Fibroblast of upper back skin (primary cell): ENCODE measurements around the gene IRS1.
A peak's percentile ranks its signal among the peaks of the same experiment; 100 is the strongest.

Experiments
- DNase-seq: peaks from one replicate; pipeline ENCODE4 v3.0.0-alpha.2; 2013

IRS1 gene

DNA sequence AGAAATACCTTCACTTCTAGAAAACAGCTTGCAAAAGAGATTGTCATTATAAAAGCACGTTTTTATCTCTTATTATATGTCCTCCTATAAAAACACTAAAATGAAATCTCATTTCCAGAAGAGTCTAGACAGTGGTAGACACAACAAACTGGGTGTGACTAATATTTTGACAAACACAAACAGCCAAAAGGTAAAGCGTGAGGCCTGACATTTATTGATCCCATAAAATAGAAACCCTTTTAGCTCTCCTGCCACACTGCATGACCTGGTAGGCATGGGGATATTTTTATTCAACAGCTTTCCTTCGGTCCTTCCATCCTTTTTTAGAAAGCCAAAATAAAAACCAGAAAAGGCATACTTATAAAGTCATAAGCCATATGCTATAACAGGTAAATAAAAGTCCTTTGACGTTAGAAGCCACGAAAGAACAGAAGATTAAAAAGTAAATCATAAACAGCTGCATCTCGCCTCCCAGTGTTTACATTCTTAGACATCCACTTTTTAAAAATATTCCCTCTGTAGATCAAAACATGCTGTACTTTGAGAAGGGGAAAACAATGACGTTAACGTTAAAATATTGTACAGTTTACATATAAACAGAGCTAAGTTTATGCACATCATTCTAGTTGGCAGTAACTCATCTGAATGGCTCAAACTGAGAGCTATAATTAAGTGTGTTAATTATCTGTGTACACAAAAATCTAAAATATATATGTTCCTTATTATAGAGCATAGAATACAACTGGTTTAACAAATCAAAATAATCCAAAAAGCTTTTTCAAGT, 44.6 kb downstream of the IRS1 start:
- DNase-seq, result no peak

DNA sequence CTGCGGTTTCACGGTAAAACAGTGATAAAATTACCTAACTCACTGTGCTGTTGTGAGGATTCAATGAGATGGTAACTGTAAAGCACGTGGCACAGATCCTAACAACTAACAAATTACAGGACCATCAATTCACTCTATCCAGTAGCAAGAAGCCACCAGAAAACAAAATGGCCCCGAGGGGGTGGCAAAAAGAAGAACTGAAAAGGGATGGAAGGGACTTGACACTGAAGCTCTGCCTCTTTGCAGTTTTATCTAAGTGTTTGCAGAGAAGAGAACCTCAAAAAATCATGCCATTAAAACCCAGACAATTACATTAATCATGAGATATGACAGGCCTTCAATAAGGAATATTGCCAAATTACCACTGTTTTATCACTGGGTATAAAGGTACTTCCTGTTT, 46.7 kb downstream of the IRS1 start:
- DNase-seq, result no peak

DNA sequence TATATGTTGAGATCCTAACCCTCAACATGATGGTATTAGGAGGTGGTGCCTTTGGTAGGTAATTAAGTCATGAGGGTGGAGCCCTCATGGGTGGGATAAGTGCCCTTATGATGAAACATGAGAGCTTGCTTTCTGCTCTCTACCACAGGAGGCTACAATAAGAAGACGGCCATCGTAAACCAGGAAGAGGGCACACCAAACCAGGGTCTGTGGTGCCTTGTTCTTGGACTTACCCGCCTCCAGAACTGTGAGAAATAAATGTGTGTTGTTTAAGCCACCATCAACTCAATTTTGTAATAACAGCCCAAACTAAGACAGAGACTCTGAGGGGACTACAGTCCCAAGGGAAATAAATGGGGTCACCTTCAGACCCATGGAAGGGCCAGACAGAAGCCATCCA, 52.3 kb downstream of the IRS1 start:
- DNase-seq, result no peak

DNA sequence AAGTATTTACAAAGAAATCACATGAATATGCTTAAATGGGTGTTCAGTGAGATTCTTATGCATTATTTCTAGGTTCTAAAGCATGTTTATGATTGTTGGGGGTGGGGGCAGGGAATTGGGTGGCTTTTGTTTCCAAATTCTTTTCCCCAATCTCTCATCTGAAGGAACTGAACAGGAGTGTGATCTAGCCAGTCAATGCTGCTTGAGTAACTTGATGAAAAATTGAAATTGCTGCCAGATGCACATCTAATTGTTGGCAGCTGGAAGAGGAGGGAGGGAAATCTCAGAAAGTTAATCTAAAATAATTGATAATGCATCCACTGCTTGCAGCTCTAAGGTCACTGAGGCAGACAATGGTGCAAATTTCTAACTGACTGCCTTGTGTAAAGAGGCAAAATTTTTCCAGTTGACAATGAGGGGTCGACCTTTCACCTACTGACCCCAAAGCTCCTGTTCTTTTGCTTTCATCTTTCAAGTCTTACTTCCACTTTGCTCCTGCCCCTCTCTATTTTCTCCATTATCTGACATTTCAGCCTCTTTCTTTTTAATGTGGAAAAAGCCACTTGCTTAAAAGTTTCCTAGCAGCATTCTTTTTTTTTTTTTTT, 53.3 kb downstream of the IRS1 start:
- DNase-seq, result no peak

DNA sequence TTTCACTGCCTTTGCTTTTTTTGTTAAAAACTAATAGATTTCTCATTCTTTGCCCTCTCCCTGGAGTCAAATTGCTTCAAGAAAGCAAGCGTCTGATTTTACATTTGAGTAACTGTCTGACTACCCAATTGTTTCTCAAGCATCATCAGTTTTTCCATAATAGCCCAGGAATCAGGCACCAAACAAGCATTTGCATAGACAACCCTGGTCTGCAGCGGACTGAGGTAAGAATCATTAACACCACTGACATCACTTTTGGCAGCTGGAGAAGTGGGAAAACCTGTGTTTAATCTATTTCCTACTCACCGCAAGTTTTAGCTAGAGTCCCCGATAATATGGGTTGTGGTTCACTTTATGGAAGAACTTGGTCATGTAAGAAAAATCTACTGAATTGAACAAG, 55.7 kb downstream of the IRS1 start:
- DNase-seq, result peak; percentile 49

DNA sequence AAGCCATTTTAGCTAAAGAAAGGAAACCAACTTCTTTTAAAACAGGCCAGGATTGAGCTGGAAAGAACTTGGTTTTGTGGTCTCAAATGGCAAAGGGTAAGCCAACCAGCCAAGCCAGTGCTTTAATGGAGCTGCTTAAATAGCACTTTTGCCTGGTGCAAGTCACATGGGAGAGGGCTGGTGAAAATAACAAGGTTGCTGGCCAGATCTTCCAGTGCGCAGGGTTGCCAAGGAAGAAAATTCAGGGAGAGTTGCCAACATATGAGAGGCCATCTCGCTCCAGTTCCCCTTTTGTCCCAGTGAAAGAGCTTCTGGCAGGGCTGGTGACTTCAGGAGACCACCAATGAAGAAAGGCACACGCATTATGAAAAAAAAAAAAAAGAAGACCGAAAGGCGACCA, 57.3 kb downstream of the IRS1 start:
- no peak for DNase-seq

DNA sequence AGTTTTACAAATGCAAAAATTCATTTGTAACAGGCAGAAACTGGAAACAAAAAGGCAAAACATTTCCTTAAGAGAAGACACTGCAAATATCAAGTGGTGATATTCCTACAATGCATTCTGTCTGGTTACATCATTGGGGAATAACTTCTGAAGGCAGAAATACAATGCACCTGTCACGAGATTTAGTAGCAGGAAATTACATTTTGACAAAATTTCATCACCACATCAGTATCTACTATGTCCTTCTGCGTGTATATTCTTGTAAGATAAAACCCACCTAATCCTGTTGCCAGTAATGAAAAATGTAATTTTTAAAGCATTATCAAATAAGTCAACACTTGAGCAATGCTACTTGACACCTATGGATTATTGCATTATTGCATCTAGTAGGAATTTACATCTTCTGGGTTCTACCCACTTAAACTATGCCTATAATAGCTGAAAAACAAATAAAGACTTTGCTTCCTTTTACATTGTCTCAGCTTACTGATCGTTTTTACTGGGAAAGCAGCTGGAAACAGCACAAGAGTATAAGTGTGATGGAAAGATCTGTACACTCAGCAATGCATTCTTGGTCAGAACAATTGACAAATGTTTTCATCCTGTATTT, 59.5 kb downstream of the IRS1 start:
- DNase-seq, result no peak

DNA sequence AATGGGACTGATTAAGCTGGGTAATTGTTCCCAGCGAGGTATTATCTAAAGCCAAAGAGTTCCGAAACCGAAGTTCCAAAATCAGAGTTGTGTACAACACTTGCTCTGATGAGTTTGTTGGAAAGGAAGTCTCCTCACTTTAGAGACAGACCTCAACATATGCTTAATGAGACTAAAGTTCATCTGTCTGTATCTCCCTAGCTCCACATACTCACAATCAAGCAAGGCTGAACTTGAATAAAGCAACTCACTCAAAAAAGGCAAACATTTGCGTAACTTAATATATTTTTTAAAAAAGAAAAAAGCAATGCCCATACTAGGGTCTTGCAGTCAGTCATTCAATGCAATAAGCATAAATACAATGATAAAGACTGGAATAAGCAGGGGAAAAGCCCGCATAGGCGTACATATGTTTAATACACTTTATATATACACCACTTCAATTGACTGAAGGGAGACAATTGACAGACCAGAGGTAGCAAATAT, 60.0 kb downstream of the IRS1 start:
- no peak for DNase-seq

DNA sequence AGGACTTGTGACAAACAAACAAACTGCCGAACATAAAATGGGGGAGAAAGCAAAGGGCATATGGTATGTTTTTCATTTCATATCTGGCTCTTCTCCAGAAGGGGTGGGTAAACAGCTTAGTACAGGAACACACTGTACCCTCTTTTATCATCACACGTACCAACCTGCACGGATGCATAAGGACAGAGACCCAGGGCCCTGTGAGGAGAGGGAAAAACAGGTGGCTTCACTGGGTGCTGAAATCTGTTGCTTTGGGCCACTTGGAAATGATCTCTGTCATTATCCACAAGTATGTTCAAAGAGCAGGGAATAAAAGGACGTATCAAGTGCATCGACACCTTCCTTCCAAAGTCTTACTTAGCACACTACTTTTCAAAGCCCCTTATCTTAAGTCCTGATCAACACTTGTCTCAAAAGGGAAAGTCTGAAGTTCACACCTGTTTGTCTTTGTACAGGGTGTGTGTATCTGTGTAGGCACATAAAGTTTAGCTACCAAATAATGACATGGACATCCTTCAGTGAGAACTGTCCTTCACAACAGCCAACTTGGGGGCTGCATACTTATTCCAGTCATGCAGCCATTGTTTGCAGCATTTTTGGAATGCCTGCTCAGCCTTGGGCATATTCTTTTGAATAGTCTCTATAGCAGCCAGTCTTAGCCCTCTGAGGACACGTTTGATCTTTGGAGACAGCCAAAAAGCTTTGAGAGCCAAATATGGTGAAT, 60.6 kb downstream of the IRS1 start:
- DNase-seq, result no peak

DNA sequence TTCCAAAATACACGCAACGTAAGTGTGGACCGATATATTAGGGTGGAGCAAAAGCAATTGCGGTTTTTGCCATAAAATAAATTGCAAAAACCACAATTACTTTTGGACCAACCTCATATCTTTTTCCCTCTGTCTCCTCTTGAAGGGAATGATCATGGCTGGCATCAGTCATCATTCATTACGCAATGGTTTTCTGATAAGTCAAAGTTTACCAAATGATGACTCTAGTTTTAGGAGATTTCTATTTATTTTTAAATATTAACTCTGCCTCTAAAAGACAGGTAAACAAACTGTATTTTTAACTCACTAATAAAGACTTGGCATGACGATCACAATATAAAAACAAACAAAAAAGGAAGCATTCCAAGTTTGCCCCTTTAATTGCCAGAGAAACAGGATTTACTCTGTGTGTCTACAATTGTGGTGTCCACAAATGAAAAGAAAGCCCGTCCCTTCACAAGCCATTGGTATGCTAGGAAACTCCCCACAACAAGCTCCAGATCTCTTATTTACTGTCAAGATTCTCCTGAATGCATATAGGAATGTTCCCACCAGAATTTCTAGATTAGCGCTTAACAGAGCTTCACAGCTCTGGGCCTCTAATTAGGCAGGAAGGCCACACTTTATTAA, 61.3 kb downstream of the IRS1 start:
- no peak for DNase-seq

DNA sequence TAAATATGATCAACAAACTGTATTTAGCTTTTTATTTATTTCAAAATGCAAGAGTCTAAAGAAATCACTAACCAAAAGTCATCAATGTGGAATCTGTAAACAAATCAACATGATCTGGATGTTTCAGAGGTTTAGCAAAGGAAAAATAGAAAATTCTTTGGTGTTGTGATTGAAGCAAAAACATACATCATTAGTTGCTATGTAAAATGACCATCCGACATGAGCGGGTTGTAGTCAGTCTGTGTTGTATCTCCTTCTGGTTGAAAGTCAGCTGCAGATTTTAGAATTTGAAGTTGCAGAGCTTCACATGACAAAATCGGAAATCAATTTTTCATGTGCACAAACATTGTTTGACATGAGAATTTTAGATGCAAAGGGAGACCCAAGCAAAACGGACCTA, 63.2 kb downstream of the IRS1 start:
- no peak for DNase-seq

DNA sequence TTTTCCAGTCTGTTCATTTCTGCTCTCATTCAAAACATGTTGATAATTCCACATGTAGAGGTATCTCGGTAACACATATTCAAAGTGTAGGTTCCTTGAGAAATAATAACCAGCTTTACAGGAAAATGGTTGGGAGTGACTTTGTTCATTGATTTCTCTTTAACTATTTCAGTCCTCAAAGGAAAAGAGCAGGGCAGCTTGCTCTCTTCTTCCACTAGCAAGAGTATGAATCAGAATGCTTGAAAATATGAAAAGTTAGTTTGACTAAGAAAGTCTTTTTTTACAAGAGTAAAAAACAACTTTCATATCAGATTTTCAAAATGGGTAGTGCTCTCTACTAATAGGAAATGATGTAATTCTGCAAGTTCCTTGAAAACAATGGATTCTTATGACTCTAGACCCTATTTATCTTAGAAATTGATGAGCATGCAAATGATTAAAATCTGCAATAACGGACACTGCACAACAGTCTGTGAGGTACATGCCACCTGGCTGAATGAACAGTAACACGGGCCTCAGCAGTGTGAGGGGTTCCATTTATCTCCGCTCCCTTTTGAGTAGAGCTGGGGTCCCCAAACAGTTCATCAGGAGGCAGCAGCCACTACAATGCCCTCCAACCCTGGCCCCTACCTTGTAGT, 65.6 kb downstream of the IRS1 start:
- no peak for DNase-seq

DNA sequence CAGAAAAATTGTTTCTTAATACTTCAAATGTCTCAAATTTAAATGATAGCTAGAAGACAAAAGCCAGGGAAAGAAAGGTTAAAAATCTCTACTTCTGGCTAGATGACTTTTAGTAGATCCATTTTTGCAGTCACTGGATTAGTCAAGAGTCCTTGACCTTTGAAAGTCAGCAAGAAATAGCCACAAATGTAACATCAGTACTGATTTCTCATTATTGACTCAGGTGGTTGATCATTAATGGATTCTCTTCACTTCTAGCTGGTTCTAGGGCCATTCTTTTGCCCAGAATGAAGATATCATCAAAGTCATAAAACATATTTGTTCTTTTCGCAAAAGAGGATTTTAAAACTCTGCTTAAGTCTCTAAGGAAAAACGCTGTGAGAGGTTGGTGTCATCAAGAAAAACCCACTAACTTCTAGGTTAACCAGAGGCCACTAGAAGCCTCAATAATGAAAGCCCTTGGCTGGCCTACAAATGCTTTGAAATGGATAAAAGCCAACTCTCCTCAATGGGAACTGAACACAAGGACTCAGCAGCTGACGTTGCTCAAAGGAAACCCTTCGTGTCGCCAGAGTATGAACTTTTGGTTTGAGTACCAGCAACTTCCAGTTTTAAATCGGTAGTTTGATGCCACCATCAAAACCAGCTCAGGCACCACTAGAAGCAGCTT, 66.3 kb downstream of the IRS1 start:
- DNase-seq, result no peak

DNA sequence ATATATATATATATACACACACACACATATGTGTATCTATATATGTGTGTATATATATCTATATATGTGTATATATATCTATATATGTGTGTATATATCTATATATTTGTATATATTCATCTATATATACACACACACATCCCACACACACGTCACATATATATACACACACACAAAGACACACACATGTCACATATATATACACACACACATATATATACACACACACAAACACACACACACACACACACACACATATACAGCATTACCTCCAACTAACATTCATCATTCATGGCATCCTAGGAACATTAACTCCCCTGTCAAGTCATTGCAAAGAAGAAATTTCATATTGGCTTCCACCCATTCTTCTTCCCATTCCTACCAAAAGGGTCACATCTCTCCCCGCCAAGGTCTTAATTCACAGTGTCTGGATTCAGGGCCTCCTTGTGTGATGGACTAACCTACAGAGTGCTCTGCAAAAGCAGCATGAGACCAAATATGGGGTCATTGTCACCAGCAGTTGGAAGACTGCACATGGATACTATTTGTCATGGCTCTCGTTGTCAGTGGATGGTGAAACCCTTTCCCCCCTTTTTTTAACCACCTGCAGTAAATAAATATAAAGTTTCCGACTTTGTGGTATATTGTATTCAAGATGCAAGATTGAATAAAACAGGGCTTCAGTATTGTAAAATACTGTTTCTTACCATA, 67.0 kb downstream of the IRS1 start:
- no peak for DNase-seq

DNA sequence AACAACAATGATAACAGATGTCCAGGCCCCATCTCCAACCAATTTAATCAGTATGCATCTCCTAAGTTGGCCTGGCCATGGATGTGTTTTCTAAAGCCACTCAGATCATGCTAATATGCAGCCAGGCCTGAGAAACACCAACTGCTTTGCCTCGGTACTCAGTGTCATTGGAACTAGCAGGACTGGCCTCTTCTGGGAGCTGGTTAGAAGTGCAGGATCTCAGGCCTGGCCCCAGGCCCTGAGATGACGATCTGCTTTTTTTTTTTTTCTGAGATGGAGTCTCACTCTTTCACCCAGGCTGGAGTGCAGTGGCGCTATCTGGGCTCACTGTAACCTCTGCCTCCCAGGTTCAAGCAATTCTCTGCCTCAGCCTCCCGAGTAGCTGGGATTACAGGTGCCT, 69.1 kb downstream of the IRS1 start:
- no peak for DNase-seq

DNA sequence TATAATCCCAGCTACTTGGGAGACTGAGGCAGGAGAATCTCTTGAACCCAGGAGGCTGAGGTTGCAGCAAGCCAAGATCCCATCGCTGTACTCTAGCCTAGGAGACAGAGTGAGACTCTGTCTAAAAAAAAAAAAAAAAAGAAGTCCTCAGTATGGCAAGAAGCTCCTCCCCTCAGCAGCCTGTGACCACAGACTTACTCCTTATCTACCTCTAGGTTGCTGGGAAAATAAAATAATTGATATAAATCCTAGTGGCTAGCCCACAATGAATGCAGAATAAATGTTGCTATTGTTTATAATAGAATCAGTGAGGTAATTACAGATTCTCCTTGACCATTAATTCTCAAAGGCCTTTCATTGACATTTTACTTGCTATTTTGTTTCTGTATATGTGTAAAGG, 70.6 kb downstream of the IRS1 start:
- DNase-seq, result no peak

DNA sequence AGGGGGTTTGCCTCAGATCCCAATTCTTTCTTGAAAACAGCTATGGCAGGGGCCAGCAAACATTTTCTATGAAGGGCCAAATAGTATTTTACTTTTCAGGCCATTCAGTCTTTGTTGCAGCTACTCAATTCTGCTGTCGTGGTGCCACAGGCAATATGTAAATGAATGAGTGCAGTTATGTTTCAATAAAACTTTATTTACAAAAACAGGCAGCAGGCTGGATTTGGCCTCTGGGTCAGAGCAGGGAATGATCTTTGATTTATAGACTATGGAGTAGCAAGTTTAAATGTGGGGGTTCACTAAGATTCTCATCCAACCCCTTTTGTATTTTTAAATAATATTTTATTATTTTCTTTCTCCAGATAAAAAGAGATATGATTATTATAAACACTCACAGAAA, 72.4 kb downstream of the IRS1 start:
- DNase-seq, result no peak

DNA sequence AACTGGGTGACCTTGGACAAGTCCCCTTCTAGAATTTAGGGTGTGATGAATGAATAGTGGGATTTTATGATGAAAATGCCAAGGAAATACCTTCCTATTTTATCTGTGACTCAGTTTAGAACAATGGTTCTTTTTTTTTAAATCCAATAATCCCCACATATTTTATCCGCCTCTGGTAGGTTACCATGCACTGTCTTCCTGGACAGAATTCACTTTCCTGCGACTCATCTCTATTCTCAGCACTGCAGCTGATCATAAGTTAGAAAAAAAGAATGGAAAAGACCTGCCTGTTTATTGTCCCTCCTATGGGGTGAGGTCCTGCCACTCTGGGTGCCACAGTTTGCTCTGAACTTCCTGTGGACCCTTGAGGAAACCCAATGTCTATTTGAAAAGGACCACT, 73.1 kb downstream of the IRS1 start:
- peak; percentile 45 for DNase-seq

DNA sequence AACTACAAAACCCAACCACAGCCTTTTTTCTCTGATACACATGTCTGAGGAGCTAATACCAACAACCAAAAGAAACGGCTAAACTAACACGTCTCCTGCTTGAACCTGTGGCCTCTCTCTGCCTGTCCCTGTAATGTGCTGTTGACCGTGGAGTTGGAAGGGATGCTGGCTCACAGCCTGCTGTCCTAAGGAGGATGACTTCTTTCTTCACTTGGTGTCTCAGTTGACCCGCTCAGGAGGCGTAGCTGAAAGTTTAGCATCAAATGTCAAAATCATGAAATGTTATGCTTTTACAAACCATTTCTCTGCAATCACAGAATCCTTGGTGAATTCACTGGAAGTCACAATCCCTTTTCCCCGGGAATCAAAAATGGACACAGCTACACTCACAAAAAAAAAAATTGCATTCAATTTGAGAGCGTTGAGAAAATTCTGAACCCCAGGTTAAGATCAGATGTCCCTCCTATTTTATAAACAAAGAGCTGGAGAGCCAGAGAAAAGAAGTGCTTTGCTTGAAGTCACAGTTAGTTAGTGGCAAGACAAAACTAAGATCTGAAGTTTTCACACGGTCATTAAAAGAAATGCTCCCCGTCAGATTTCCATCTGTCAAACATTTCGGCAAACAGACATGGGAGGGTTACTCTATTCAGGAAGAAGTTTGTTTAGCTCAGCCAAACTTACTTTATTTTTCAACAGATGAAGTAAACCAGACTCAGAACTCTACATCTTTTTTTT, 74.3 kb downstream of the IRS1 start:
- DNase-seq, result no peak

DNA sequence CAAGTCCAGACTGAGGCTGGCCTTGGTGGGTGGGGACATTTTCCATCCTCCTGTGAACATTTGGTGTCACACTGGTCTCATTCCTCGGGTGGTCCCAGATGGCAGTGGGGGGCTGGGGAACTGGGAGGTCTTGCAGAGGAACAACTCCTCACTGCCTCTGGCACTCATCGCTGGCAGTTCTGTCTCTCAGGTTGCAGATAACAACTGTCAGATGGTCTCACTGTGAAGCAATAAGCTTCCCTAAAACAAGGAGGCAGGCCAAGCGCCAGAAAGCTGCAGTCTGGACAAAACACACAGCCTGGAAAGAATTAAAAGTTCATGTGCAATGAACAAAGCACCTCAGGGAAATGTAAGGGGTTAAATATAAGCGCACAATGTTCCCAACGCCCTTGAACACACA, 78.1 kb downstream of the IRS1 start:
- peak; percentile 60 for DNase-seq

DNA sequence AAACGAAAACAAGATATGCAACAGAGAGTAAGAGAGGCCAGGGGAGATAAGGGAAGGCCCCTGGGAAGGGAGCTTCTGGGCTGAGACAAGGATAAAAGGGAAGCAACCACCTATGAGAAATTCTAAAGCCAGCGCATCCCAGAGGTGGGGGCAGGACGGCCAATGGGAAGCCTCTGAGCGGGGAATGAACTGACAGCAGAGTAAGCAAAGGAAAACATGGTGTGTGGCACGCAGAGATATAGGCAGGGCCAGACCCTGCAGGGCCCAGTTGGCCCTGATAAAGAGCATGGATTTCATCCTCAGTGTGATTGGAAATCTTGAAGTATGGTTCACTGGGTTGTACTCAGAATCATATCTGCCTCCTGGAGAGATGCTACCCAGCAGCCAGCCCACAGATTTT, 78.7 kb downstream of the IRS1 start:
- no peak for DNase-seq
